Thyroid gland (tissue), 4 donors: ENCODE data around the gene SRSF3.

ENCODE experiments used
- POLR2A ChIP-seq, 2 donors: fragments of 450-650 bp; IDR thresholded peaks; one replicate each; pipeline ENCODE4 v1.6.1; 2017; ENCODE audit warnings: antibody characterized with exemption in 2 of 2, mild to moderate bottlenecking in 2 of 2, moderate library complexity in 1 of 2
- TF ChIP-seq, protein P1 (sequence below), 6 experiments: fragments of 200-600 bp in 3 of 6; fragments of 450-650 bp in 3 of 6; sonication (generic) in 3 of 6; IDR thresholded peaks; one replicate each; pipeline ENCODE4 v1.5.1; 2016 to 2019; ENCODE audit warnings: antibody characterized with exemption in 6 of 6, mild to moderate bottlenecking in 2 of 6, inconsistent platforms in 1 of 6, moderate library complexity in 1 of 6

DNA sequence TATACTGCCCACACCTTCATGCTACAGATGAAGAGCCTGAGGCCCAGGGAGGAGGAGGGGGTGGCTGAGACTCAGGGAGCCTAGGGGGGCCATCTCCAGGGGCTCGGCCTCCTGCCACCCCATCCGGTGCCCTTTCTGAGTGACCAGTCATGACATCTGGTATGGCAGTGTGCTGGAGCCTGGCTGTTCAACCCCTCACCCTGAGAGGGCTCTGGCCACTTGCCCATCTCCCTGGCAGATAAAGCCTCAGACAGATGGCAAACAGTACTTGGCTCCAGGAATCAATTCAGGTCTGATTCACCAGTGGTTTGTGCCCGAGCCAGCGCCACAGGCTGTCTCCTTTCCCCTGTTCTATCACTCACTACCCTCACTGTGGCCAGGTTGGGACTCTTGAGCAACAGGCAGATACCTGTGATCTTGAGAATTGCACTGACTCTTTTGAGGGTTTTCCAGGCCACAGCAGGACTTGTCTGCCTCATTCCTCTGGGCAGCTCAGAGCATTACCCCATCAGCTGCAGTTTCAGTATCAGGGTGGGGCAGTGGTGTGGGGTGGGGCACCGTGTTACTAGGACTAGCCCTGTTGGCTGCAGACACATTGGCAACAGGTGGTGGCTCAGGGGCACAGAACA is 22.8 kb downstream of the SRSF3 start:
- TF ChIP-seq, protein P1, sequence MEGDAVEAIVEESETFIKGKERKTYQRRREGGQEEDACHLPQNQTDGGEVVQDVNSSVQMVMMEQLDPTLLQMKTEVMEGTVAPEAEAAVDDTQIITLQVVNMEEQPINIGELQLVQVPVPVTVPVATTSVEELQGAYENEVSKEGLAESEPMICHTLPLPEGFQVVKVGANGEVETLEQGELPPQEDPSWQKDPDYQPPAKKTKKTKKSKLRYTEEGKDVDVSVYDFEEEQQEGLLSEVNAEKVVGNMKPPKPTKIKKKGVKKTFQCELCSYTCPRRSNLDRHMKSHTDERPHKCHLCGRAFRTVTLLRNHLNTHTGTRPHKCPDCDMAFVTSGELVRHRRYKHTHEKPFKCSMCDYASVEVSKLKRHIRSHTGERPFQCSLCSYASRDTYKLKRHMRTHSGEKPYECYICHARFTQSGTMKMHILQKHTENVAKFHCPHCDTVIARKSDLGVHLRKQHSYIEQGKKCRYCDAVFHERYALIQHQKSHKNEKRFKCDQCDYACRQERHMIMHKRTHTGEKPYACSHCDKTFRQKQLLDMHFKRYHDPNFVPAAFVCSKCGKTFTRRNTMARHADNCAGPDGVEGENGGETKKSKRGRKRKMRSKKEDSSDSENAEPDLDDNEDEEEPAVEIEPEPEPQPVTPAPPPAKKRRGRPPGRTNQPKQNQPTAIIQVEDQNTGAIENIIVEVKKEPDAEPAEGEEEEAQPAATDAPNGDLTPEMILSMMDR (IDR thresholded peaks at IDR 0.05), result no peak
- TF ChIP-seq POLR2A (IDR thresholded peaks at IDR 0.05), result no peak
